Measurements from ENCODE around the gene HEBP1.
"Not testable (repeated sequence)": the region's sequence is repeated elsewhere in the genome, so short reads cannot be mapped to it uniquely, and the experiment has no call there.

The HEBP1 gene

GRCh38 chr12:13038491-13039161, 38.6 kb upstream of the HEBP1 start:
- no peak for DNase-seq (ENCODE audit: low read depth in 1 of 2, low spot score in 1 of 2)
- no peak overlapping the region for H3K27ac ChIP-seq (replicated peaks)
- no peaks in the 10 kb centered on the region for H3K27me3 ChIP-seq (ENCODE audit: insufficient read depth, poor library complexity, severe bottlenecking)
- no peak overlapping the region for H3K4me3 ChIP-seq (replicated peaks; ENCODE audit: insufficient read depth, low read length)
- TF ChIP-seq GABPA (IDR thresholded peaks at IDR 0.05; ENCODE audit: low read depth): no peak
- no peak for TF ChIP-seq CTCF (IDR thresholded peaks at IDR 0.05; ENCODE audit: insufficient read depth, low read length)

- H3K27ac ChIP-seq (replicated peaks): no peak overlapping the region
Measured at GRCh38 chr12:13036881-13037280, 36.8 kb upstream of the HEBP1 start.

DNA sequence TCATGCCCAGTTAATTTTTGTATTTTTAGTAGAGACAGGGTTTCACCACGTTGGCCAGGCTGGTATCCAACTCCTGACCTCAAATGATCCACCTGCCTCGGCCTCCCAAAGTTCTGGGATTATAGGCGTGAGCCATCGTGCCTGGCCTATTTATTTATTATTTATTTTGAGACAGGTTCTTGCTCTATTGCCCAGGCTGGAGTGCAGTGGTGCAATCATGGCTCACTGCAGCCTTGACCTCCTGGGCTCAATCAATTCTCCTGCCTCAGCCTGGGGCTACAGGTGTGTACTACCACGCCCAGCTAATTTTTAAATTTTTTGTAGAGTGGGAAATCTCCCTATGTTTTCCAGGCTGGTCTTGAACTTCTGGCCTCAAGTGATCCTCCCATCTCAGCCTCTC, 35.3 kb upstream of the HEBP1 start:
- not testable (repeated sequence) for DNase-seq (ENCODE audit: low read depth in 1 of 2, low spot score in 1 of 2); H3K27ac ChIP-seq (replicated peaks); H3K4me3 ChIP-seq (replicated peaks; ENCODE audit: insufficient read depth, low read length); H3K27me3 ChIP-seq (ENCODE audit: insufficient read depth, poor library complexity, severe bottlenecking)

More at GRCh38 chr12:13036881-13037280, 36.8 kb upstream of the HEBP1 start:
- DNase-seq (ENCODE audit: low read depth in 1 of 2, low spot score in 1 of 2): no peak
- Histone ChIP-seq H3K4me3 (replicated peaks; ENCODE audit: insufficient read depth, low read length) (no peak overlapping the region), H3K27me3 (ENCODE audit: insufficient read depth, poor library complexity, severe bottlenecking) (no peaks in the 10 kb centered on the region)
- TF ChIP-seq SPI1 (IDR thresholded peaks at IDR 0.05; ENCODE audit: borderline replicate concordance, low read depth) (no peak), CTCF (IDR thresholded peaks at IDR 0.05; ENCODE audit: insufficient read depth, low read length) (no peak)

DNA sequence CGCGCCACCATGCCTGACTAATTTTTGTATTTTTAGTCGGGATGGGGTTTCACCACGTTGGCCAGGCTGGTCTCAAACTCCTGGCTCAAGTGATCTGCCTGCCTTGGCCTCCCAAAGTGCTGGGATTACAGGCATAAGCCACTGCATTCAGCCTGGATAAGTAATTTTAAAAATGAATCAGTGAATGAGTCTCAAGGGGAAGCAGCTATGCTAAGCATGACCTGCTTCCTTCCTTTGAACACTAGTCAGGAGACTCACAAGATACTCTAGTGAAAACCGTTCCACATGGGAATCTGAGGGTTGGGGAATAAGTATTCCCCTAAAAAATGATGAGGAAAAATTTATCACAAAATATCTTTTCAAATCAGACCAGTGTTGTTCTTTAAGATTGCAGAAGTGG, 33.4 kb upstream of the HEBP1 start:
- Histone ChIP-seq H3K27me3 (ENCODE audit: insufficient read depth, poor library complexity, severe bottlenecking) (no peaks in the 10 kb centered on the region), H3K27ac (replicated peaks) (no peak overlapping the region)
- DNase-seq (ENCODE audit: low read depth in 1 of 2, low spot score in 1 of 2): no peak

More for the DNA sequence above, 33.4 kb upstream of the HEBP1 start:
- TF ChIP-seq CTCF (IDR thresholded peaks at IDR 0.05; ENCODE audit: insufficient read depth, low read length) (no peak), SPI1 (IDR thresholded peaks at IDR 0.05; ENCODE audit: borderline replicate concordance, low read depth) (no peak), REST (IDR thresholded peaks at IDR 0.05; ENCODE audit: insufficient replicate concordance, low read depth) (no peak), POLR2AphosphoS5 (IDR thresholded peaks at IDR 0.05; ENCODE audit: low read depth) (no peak), GABPA (IDR thresholded peaks at IDR 0.05; ENCODE audit: low read depth) (no peak)
- H3K4me3 ChIP-seq (replicated peaks; ENCODE audit: insufficient read depth, low read length): no peak overlapping the region
